SKM-1 (cell line): Measurements from ENCODE around the gene AMBRA1.

Source experiments
- DNase-seq: peaks from one replicate; lab custom pipeline; 2025; ENCODE audit not compliant: unreplicated experiment; lab: John Stamatoyannopoulos, UW

AMBRA1 gene

DNA sequence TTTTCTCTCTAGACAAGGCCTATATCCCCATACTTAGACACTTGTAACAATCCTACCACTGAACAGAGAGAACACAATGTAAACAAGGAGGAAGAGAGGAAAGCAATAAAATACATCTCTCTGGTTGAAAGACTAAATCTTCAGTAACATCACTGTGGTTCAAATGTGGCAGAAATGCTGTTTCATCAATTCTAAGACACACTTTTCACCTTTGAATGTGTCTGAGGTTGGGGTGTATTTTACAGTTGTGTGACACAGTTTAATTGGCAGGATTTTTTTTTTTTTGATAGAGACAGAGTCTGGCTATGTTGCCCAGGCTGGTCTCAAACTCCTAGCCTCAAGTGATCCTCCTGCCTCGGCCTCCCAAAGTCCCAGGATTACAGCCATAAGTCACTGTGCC lies 79.5 kb downstream of the AMBRA1 start:
- no peak for DNase-seq

DNA sequence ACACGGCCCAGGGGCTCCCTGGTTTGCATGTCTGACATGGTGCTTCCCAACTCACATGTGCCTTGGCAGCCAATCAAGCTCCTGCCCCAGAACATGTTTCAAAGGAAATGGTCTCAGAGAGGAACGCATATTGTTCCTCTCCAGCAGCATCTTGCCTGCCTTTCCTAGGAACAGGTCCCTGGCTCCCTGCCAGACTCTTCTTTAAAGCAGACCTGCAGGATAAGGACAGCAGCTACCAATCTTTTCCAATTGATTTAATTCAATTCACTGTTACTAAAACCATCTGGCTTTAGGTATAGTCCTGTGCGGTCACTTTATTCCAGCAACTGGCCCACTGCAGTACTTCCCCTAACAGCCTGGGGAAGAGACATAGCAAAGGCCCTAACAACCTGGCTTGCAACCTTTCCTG lies 79.9 kb downstream of the AMBRA1 start:
- no peak for DNase-seq

DNA sequence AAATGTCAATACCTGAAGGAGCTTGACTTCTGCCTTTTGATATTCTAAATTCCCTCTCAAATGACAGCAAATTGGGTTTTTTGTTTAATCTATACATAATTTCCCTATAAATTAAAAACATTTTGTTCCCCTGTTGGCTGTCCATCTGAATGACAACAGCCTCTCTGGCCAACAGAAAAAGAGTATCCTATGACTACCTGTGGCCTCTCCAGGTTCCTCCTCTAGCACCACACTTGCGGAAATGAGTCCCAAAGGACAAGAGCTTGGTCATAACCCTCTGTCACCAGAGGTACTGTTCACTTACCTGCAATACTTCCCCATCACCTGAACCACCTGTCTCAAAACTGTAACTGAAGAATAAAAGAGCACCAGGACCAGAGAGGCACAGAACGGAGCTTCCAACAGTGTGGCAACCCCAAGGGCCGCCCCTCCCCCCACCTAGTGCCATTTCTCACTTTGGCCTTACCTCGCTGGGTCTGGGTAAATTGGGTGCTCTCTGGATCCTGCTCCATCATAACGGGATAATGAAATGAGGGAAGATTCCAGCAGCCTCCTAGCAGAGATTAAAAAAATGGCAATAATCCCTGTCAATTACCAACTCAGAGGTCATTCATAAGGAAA lies 81.5 kb downstream of the AMBRA1 start:
- no peak for DNase-seq

DNA sequence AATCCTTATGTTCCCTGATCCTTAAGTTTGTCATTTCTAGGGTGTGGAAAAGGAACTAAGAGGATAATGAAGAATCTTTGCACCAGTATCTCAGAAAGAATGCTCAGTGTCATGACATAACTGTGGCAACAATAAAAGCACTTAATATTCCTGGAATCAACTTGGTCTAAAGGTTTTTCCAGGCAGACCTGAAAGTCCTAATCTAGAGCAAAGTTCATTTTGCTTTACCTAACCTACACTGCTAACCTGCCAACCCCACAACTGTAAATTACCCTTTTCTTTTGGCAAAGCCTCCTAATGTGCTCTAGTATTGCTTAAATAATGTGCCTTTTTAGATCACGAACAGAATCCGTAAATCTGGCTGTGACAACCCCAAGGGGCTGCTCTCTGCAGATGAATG lies 82.5 kb downstream of the AMBRA1 start:
- DNase-seq, result no peak

- no peak for DNase-seq
Measured at GRCh38 chr11:46508360-46508759, 85.5 kb downstream of the AMBRA1 start.

- no peak for DNase-seq
Measured at GRCh38 chr11:46506483-46506791, 87.4 kb downstream of the AMBRA1 start.

- no peak for DNase-seq
Measured at GRCh38 chr11:46505741-46506482, 87.9 kb downstream of the AMBRA1 start.

GRCh38 chr11:46504817-46505613 lies 88.8 kb downstream of the AMBRA1 start:
- no peak for DNase-seq

DNA sequence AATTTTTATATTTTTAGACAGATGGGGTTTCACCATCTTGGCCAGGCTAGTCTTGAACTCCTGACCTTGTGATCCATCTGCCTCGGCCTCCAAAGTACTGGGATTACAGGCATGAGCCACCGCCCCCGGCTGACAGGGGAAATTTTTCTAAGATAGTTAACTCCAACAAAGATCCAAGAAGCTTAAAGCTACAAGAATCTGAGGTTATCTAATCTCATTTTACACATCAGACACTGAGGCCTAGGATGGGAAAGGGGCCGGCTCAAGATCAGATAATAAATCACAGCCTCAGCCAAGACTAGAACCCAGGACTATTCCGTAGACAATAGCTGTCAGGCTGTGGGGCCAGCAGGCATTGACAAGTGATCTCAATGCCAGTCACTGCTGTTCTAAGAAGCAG lies 94.0 kb downstream of the AMBRA1 start:
- no peak for DNase-seq

GRCh38 chr11:46498968-46499367 lies 94.9 kb downstream of the AMBRA1 start:
- DNase-seq, result no peak

DNA sequence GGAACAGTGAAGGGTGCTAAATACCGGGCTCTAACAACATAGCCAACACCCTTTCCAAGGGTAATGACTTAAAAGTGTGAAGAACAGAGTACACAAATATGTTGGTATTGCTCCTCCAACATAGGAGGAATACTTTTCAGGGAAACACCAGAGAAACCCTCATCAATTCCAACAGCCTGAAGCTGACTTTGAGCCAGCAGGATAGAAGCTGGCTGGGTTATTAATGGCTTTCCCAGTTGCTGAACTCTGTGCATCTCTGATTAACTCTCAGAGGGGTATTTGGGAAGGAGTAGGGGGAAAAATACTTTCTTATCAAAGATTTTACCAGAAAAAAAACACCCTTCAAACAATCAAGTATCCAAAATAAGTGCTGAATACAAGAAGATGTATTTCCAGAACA lies 95.6 kb downstream of the AMBRA1 start:
- DNase-seq, result no peak

DNA sequence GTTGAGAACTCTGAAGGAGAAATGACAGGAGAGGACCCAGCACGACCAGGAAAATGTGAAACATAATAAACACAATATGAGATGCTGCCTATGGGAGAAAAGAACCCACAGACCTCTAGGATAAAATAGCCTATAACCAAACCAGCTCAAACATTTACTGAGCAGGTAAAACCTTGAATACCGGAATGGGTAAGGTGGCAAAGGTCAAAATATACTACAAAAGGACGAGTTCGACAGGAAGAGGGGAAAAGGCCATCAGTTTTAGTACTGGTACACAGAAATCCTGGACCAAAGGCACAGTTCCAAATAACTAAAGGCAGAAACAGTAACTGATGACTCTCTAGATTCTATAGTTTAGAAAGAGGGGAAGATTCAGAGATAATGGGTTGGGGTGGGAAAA lies 96.3 kb downstream of the AMBRA1 start:
- no peak for DNase-seq

DNA sequence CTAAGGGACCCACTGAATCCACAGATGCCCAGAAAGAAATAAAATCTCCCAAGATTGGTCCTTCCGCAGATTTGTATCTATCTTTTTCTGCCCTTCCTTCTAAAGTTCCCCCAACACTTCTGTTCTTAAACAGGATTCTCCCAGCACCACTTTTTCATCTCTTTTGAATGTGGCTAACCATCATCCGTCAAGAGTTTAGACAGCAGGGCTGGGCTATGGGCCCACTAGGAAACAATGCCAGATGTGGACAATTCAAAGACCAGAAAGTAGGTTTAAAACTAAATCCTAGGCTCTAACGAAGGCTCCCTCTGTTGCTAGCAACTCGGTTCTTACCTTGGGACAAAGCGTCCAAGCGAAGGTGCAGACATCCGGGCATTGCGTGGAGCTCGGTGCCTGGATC lies 100.0 kb downstream of the AMBRA1 start:
- no peak for DNase-seq

- no peak for DNase-seq
Measured at GRCh38 chr11:46492532-46492931, 101.3 kb downstream of the AMBRA1 start.

GRCh38 chr11:46491661-46492330 lies 102.0 kb downstream of the AMBRA1 start:
- DNase-seq, result no peak

DNA sequence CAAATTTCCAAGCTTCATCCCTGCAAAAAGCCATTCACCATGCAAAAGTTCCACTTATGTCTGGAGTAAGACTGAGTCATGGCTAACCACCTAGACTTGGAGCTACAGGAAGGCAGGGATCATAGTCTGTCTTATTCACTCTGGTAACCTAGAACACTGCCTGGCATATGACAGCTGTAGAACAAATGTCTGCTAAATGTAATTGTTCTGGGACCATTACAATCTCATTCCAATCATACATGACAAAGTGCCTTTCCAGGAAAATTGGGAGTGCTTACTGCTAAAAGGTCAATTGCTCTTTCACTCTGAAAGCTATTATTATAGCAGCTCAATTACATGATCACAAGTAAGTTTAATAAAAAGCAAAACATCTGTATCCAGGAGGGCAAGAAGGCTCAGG lies 103.2 kb downstream of the AMBRA1 start:
- DNase-seq, result no peak

DNA sequence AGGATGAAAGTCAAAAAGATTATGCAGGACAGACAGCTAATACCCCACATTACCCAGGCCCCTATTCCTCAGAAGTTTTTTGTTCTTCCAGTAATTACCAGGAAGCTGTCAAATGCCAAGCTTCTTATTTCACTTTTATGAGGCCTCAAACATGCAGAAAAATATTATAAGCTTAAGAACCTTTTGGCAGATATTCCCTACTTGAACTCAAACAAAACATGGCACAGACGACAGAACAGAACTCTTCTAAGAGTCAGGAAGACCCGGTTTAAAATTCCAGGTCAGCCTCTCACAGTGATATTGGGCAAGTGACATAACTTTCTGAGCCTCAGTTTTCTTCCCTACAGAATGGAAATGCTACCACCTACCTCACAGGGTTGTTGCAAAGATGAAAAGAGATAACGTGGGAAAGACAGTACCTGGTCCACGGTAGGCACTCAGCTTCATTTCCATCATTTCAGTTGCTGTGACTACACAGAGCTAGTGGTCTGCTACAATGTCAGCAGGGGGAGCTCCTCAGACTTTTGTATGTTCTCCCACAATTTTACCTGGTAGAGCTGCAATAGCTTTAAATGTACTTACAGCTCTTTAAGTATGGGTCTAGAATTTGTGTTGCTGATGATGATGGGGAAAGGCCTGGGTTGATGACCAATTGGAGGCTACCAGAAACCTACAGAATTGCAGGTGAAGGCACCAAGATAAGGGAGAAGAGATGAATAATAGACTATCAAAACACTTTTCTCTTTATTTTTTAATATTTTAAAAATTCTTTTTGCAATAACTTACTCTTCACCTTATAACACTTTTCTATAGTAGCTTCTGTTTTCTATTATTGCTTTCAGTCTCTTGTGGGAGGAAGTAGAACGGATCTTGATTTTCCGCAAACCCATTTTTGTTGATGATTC lies 103.9 kb downstream of the AMBRA1 start:
- DNase-seq, result peak; percentile 50

- DNase-seq, result no peak
Measured at GRCh38 chr11:46485856-46486443, 107.9 kb downstream of the AMBRA1 start.

GRCh38 chr11:46484101-46484500 lies 109.7 kb downstream of the AMBRA1 start:
- no peak for DNase-seq

DNA sequence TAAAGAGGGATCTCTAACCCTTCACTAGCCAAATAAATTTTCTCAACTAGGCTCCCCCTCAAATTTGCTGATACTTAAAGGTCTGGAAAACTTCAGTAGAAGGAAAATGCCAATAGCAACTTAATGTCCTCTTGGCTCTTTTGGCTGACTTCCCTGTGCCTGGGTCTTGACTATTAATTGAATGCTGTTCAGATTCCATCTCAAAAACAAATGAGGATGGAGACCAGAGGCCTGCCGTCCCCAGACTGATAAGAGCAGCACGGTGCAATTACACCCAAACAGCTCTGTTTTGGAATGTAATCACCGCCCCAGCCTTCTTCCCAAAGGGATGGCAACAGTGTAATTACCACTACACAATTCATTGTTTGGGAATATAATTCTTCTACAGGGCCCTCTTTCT lies 112.9 kb downstream of the AMBRA1 start:
- no peak for DNase-seq
